Prostate gland (tissue), 2 donors: ENCODE results near the gene SEC31B.

Experiments
- CTCF ChIP-seq, 4 experiments: fragments of 200-600 bp in 2 of 4; fragments of 450-650 bp in 2 of 4; sonication (generic) in 2 of 4; IDR thresholded peaks; 1 replicate in 3 of 4; 2 replicates in 1 of 4; pipeline ENCODE4 v1.5.1; 2016 to 2019; ENCODE audit warnings: antibody characterized with exemption in 4 of 4, mild to moderate bottlenecking in 2 of 4, moderate library complexity in 2 of 4
- POLR2A ChIP-seq: fragments of 450-650 bp; IDR thresholded peaks from one replicate; pipeline ENCODE4 v1.6.1; 2016; ENCODE audit warnings: antibody characterized with exemption, mild to moderate bottlenecking

GRCh38 chr10:100554902-100555301 lies 35.2 kb upstream of the SEC31B start:
- TF ChIP-seq CTCF (IDR thresholded peaks at IDR 0.05) (no peak), POLR2A (no peak)
